Fibroblast of lung (primary cell): ENCODE results near the gene ATP8A2. TPM values are rescaled to one million over a fixed set of nuclear protein-coding genes. Genes with fewer than 3 reads are reported as not detected.

ENCODE experiments used
- DNase-seq, 2 donors: peaks; one replicate each; pipeline versions ENCODE4 v3.0.0 to v3.0.0-alpha.2; 2010; ENCODE audit warnings: low read depth in 2 of 2
- H2AFZ ChIP-seq: 2 replicates; pipeline ENCODE4 v1.5.1; 2012; ENCODE audit warnings: low read length, control low read depth, inconsistent platforms
- H3K27ac ChIP-seq: 2 replicates; pipeline ENCODE4 v1.5.1; 2011; ENCODE audit warnings: low read length, control low read depth; ENCODE audit not compliant: insufficient read depth
- H3K27me3 ChIP-seq: 2 replicates; pipeline ENCODE4 v1.5.1; 2011; ENCODE audit warnings: mild to moderate bottlenecking, low read length; ENCODE audit not compliant: control insufficient read depth, insufficient read depth
- H3K36me3 ChIP-seq: 2 replicates; pipeline ENCODE4 v1.5.1; 2011; ENCODE audit warnings: low read length; ENCODE audit not compliant: control insufficient read depth, insufficient read depth
- H3K4me1 ChIP-seq: 2 replicates; pipeline ENCODE4 v1.5.1; 2011; ENCODE audit warnings: low read length; ENCODE audit not compliant: control insufficient read depth, insufficient read depth; ENCODE audit errors: extremely low read depth
- H3K4me2 ChIP-seq: 2 replicates; pipeline ENCODE4 v1.5.1; 2011; ENCODE audit warnings: low read length, control low read depth; ENCODE audit not compliant: insufficient read depth; ENCODE audit errors: extremely low read depth
- H3K4me3 ChIP-seq, 4 experiments: fragments of 200-600 bp in 1 of 4; sonication (generic) in 1 of 4; replicated peaks in 1 of 4; 2 replicates each; pipeline ENCODE4 v1.5.1; 2011 to 2016; ENCODE audit warnings: low read length in 4 of 4, low read depth in 3 of 4, mild to moderate bottlenecking in 3 of 4, control low read depth in 2 of 4, inconsistent platforms in 1 of 4, mixed read lengths in 1 of 4; ENCODE audit not compliant: insufficient read depth in 1 of 4; ENCODE audit errors: control extremely low read depth in 1 of 4
- H3K79me2 ChIP-seq: 2 replicates; pipeline ENCODE4 v1.5.1; 2012; ENCODE audit warnings: mild to moderate bottlenecking, low read length, inconsistent platforms; ENCODE audit not compliant: control insufficient read depth, insufficient read depth
- H3K9ac ChIP-seq: 2 replicates; pipeline ENCODE4 v1.5.1; 2011; ENCODE audit warnings: mild to moderate bottlenecking, low read length, control low read depth; ENCODE audit not compliant: insufficient read depth
- H3K9me3 ChIP-seq: 2 replicates; pipeline ENCODE4 v1.5.1; 2012; ENCODE audit warnings: low read depth, low read length; ENCODE audit not compliant: control insufficient read depth, insufficient read depth
- H4K20me1 ChIP-seq: 2 replicates; pipeline ENCODE4 v1.5.1; 2011; ENCODE audit warnings: low read length; ENCODE audit not compliant: control insufficient read depth, insufficient read depth; ENCODE audit errors: extremely low read depth
- CTCF ChIP-seq, 2 donors: IDR thresholded peaks in 1 of 2; conservative IDR thresholded peaks in 1 of 2; 1 replicate in 1 of 2; 2 replicates in 1 of 2; pipeline ENCODE4 v1.5.1; 2011 to 2012; ENCODE audit warnings: low read length in 2 of 2, control low read depth in 1 of 2, inconsistent platforms in 1 of 2, low read depth in 1 of 2, mild to moderate bottlenecking in 1 of 2
- EZH2 ChIP-seq: IDR thresholded peaks from 2 replicates; pipeline ENCODE4 v1.5.1; 2012; ENCODE audit warnings: low read length, control low read depth, mild to moderate bottlenecking; ENCODE audit errors: missing control alignments
- polyA plus RNA-seq, 2 donors: library from polyadenylated mRNA; depleted of rRNA in 1 of 2; stranded (reverse) in 1 of 2; unstranded in 1 of 2; fragments of >200 nt; gene quantifications; 2 replicates each; pipeline ENCODE4 v1.2.1, GENCODE V29; 2011 to 2012; ENCODE audit warnings: missing spikeins in 1 of 2
- total RNA-seq: library from RNA; depleted of rRNA; stranded (reverse); fragments of >200 nt; gene quantifications from 2 replicates; pipeline ENCODE4 v1.2.1, GENCODE V29; 2014

Gene ATP8A2
- total and polyA plus RNA-seq, 2 donors (not counting 1 experiment from before 2014, with no cell fraction given), result under 0.01 to 0.01 TPM

GRCh38 chr13:25756251-25756650 lies 384.5 kb downstream of the ATP8A2 start:
- H2AFZ ChIP-seq, result no peak overlapping the region
- H3K4me3 ChIP-seq, result no peak overlapping the region
- H3K27me3 ChIP-seq, result no peaks in the 10 kb centered on the region
- no peak overlapping the region for H3K4me2 ChIP-seq
- H3K27ac ChIP-seq, result no peak overlapping the region
- H3K36me3 ChIP-seq, result no peaks in the 10 kb centered on the region
- TF ChIP-seq EZH2 (no peak), CTCF (conservative IDR thresholded peaks at IDR 0.05 in 1 of 2, IDR thresholded peaks at IDR 0.05 in 1 of 2; ENCODE audit: low read depth in 1 of 2, low read length in 2 of 2) (no peak)
- no peaks in the 10 kb centered on the region for H3K9me3 ChIP-seq
- no peaks in the 10 kb centered on the region for H4K20me1 ChIP-seq
- no peak for DNase-seq
- no peak overlapping the region for H3K9ac ChIP-seq
- H3K4me1 ChIP-seq, result peaks cover 7% of the 10 kb centered on the region
- H3K79me2 ChIP-seq, result no peaks in the 10 kb centered on the region

- peaks cover 7% of the 10 kb centered on the region for H3K4me1 ChIP-seq
- H3K4me3 ChIP-seq, result no peak overlapping the region
- H2AFZ ChIP-seq, result no peak overlapping the region
- H3K9me3 ChIP-seq, result no peaks in the 10 kb centered on the region
- no peaks in the 10 kb centered on the region for H3K79me2 ChIP-seq
- DNase-seq, result no peak
- no peak overlapping the region for H3K9ac ChIP-seq
- no peak overlapping the region for H3K27ac ChIP-seq
- TF ChIP-seq CTCF (conservative IDR thresholded peaks at IDR 0.05 in 1 of 2, IDR thresholded peaks at IDR 0.05 in 1 of 2; ENCODE audit: low read depth in 1 of 2, low read length in 2 of 2), result no peak
- TF ChIP-seq EZH2, result no peak
- no peak overlapping the region for H3K4me2 ChIP-seq
- no peaks in the 10 kb centered on the region for H3K36me3 ChIP-seq
- no peaks in the 10 kb centered on the region for H4K20me1 ChIP-seq
- no peaks in the 10 kb centered on the region for H3K27me3 ChIP-seq
Observed at GRCh38 chr13:25756912-25757311, 385.1 kb downstream of the ATP8A2 start.

GRCh38 chr13:25761041-25761440 lies 389.3 kb downstream of the ATP8A2 start:
- Histone ChIP-seq H3K4me1 (no peaks in the 10 kb centered on the region), H3K79me2 (no peaks in the 10 kb centered on the region), H3K36me3 (no peaks in the 10 kb centered on the region), H3K4me2 (no peak overlapping the region), H3K9ac (no peak overlapping the region), H3K4me3 (no peak overlapping the region), H2AFZ (no peak overlapping the region), H3K9me3 (no peaks in the 10 kb centered on the region), H4K20me1 (no peaks in the 10 kb centered on the region), H3K27ac (no peak overlapping the region), H3K27me3 (no peaks in the 10 kb centered on the region)
- TF ChIP-seq EZH2 (no peak), CTCF (conservative IDR thresholded peaks at IDR 0.05 in 1 of 2, IDR thresholded peaks at IDR 0.05 in 1 of 2; ENCODE audit: low read depth in 1 of 2, low read length in 2 of 2) (no peak)
- DNase-seq, result no peak
